OCI-LY7 (cell line): Measurements from ENCODE around the gene ACKR4.

ENCODE experiments used
- CTCF ChIP-seq: fragments of 200-600 bp; sonication (generic); conservative IDR thresholded peaks from 2 replicates; pipeline ENCODE4 v1.5.1; 2014; ENCODE audit warnings: mild to moderate bottlenecking, antibody characterized with exemption, low read length, moderate library complexity, mixed read lengths
- EZH2phosphoT487 ChIP-seq: fragments of 200-600 bp; sonication (generic); IDR thresholded peaks from 2 replicates; pipeline ENCODE4 v1.6.1; 2018; ENCODE audit warnings: low read depth, borderline replicate concordance, mild to moderate bottlenecking, mixed run types, antibody characterized with exemption, low read length, moderate library complexity, mixed read lengths

- TF ChIP-seq CTCF (no peak), EZH2phosphoT487 (no peak)
Measured at GRCh38 chr3:132637590-132637989, 40.5 kb downstream of the ACKR4 start.
